OCI-LY3 (cell line): ENCODE data around the gene DHCR7.

Source experiments
- H2AFZ ChIP-seq: fragments of 200-600, 300-600 bp; shearing (Covaris generic); 2 replicates; pipeline ENCODE4 v1.6.0; 2014; ENCODE audit warnings: antibody characterized with exemption, low read depth, low read length
- H3K27ac ChIP-seq: fragments of 200-600, 300-600 bp; sonication (generic); 2 replicates; pipeline ENCODE4 v1.5.1; 2014; ENCODE audit warnings: mild to moderate bottlenecking, low read length, moderate library complexity, mixed read lengths
- H3K27me3 ChIP-seq: fragments of 200-600, 300-600 bp; sonication (generic); 2 replicates; pipeline ENCODE4 v1.6.1; 2014; ENCODE audit warnings: low read depth, low read length, mixed read lengths
- H3K36me3 ChIP-seq: fragments of 200-600, 300-600 bp; sonication (generic); replicated peaks from 2 replicates; pipeline ENCODE3; 2014; ENCODE audit warnings: low read depth, low read length, mixed read lengths
- H3K4me1 ChIP-seq: fragments of 300-600, 200-600 bp; sonication (generic); 2 replicates; pipeline ENCODE4 v1.6.1; 2014; ENCODE audit warnings: low read length, mixed read lengths
- H3K4me2 ChIP-seq: fragments of 200-600, 300-600 bp; sonication (generic); 2 replicates; pipeline ENCODE4 v1.6.1; 2014; ENCODE audit warnings: low read length, mixed read lengths
- H3K4me3 ChIP-seq: fragments of 300-600, 200-600 bp; sonication (generic); 2 replicates; pipeline ENCODE4 v1.5.1; 2014; ENCODE audit warnings: antibody characterized with exemption, mild to moderate bottlenecking, low read length, moderate library complexity
- H3K79me2 ChIP-seq: fragments of 300-600, 200-600 bp; shearing (Covaris generic); 2 replicates; pipeline ENCODE4 v1.6.1; 2014; ENCODE audit warnings: mild to moderate bottlenecking, low read length, mixed read lengths
- H3K9ac ChIP-seq: fragments of 300-600, 200-600 bp; shearing (Covaris generic); 2 replicates; pipeline ENCODE4 v1.6.0; 2014; ENCODE audit warnings: mild to moderate bottlenecking, low read length, moderate library complexity
- H3K9me3 ChIP-seq: fragments of 200-600, 300-600 bp; shearing (Covaris generic); 2 replicates; pipeline ENCODE4 v1.6.1; 2014; ENCODE audit warnings: low read length, mixed read lengths; ENCODE audit not compliant: insufficient read depth
- H4K20me1 ChIP-seq: fragments of 200-600, 300-600 bp; sonication (generic); 2 replicates; pipeline ENCODE4 v1.6.1; 2016; ENCODE audit warnings: low read length, mixed read lengths; ENCODE audit not compliant: insufficient read depth
- EZH2phosphoT487 ChIP-seq: fragments of 200-600 bp; shearing (Covaris generic); IDR thresholded peaks from 2 replicates; pipeline ENCODE4 v1.6.1; 2018; ENCODE audit warnings: antibody characterized with exemption, mixed run types, low read depth
- TF ChIP-seq, protein P1 (sequence below): fragments of 200-600, 300-600 bp; sonication (generic); IDR thresholded peaks from 2 replicates; pipeline ENCODE4 v1.5.1; 2014; ENCODE audit warnings: antibody characterized with exemption, low read length, low read depth

DHCR7 gene

DNA sequence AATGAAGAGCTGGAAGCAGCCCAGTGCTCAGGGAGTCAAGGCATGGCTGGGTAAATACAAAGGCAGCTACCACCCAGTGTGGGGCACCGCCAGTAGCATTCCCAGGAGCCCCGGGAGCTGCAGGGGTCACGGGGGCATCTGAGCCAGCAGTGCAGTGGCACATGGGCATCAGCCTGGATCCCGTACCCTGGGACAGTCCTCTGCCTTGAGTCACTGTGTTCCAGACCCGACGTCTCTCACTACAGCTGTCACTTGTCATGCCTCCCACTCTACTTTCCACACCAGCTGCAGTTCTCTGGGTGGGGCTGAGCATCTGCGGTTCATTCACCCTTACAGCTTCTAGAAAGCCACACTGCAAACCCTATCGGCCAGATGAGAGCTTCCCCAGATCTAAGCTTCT, 29.6 kb downstream of the DHCR7 start:
- no peak overlapping the region for H3K4me3 ChIP-seq
- H3K9me3 ChIP-seq: no peaks in the 10 kb centered on the region
- no peak overlapping the region for H3K9ac ChIP-seq
- no peak overlapping the region for H3K4me2 ChIP-seq
- no peaks in the 10 kb centered on the region for H4K20me1 ChIP-seq
- H3K36me3 ChIP-seq: no peaks in the 10 kb centered on the region
- no peaks in the 10 kb centered on the region for H3K79me2 ChIP-seq
- peaks cover 19% of the 10 kb centered on the region for H3K4me1 ChIP-seq
- peaks cover 40% of the 10 kb centered on the region for H3K27me3 ChIP-seq
- no peak overlapping the region for H3K27ac ChIP-seq
- H2AFZ ChIP-seq: no peak overlapping the region
- TF ChIP-seq, protein P1, sequence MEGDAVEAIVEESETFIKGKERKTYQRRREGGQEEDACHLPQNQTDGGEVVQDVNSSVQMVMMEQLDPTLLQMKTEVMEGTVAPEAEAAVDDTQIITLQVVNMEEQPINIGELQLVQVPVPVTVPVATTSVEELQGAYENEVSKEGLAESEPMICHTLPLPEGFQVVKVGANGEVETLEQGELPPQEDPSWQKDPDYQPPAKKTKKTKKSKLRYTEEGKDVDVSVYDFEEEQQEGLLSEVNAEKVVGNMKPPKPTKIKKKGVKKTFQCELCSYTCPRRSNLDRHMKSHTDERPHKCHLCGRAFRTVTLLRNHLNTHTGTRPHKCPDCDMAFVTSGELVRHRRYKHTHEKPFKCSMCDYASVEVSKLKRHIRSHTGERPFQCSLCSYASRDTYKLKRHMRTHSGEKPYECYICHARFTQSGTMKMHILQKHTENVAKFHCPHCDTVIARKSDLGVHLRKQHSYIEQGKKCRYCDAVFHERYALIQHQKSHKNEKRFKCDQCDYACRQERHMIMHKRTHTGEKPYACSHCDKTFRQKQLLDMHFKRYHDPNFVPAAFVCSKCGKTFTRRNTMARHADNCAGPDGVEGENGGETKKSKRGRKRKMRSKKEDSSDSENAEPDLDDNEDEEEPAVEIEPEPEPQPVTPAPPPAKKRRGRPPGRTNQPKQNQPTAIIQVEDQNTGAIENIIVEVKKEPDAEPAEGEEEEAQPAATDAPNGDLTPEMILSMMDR: no peak
- no peak for TF ChIP-seq EZH2phosphoT487

DNA sequence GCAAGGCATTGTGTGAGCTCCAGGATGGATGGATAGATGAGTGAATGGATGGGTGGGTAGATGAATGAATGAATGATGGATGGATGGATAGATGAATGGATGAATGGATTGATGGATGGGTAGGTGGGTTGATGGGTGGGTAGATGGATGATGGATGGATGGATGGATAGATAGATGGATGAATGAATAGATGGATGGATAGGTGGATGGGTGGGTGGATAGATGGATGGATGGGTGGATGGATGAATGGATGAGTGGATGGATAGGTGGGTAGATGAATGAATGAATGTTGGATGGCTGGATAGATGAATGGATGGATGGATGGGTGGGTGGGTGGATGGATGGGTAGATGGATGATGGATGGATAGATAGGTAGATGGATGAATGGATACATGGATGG, 33.5 kb downstream of the DHCR7 start:
- Histone ChIP-seq H3K27ac (no peak overlapping the region), H3K36me3 (no peaks in the 10 kb centered on the region), H4K20me1 (no peaks in the 10 kb centered on the region), H3K4me2 (no peak overlapping the region), H3K79me2 (no peaks in the 10 kb centered on the region), H3K9me3 (no peaks in the 10 kb centered on the region), H3K9ac (no peak overlapping the region), H3K4me3 (no peak overlapping the region), H3K27me3 (peaks cover 43% of the 10 kb centered on the region), H3K4me1 (no peaks in the 10 kb centered on the region), H2AFZ (no peak overlapping the region)
- TF ChIP-seq, protein P1: no peak
- TF ChIP-seq EZH2phosphoT487: no peak

DNA sequence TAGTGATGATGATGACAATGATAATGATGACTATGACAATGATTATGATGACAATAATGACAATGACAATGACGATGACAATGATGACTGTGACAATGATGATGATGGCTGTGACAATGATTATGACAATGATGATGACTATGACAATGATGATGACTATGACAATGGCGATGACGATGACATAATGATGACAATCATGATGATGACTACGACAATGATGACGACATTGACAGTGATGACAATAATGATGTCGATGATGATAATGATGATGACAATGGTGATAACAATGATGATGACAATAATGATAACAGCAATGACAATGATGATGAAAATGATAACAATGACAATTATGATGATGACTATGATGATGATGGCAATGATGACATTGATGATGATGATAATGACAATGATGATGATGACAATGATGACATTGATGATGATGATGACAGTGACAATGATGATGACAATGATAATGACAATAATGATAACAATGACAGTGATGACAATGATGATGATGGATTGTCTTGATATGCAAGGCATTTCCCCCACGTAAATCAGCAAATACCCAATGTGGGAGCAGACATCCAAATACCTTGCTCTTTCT, 37.7 kb downstream of the DHCR7 start:
- H3K27me3 ChIP-seq: peaks cover 19% of the 10 kb centered on the region
- no peaks in the 10 kb centered on the region for H3K9me3 ChIP-seq

DNA sequence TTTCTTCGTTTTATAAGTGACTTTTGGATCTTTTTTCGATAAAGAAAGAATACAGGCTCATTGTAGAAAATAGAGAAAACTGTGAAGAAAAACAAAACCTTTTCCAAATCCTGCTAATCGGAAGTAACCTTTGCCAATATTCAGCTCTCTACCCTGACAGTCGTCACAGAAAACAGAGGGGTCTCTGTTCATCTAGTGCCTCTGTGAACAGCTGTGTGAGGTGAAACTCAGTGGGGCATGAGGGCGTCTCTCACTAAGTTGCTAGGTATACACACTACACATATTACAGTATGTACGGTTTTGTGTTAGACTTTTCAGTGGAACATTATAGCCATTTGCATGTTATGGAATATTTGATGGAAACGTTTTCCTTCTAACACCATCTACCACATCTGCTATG, 39.4 kb downstream of the DHCR7 start:
- TF ChIP-seq, protein P1: no peak
- TF ChIP-seq EZH2phosphoT487: no peak
- Histone ChIP-seq H4K20me1 (no peaks in the 10 kb centered on the region), H3K27me3 (peaks cover 15% of the 10 kb centered on the region), H3K4me2 (no peak overlapping the region), H3K79me2 (no peaks in the 10 kb centered on the region), H3K9ac (no peak overlapping the region), H3K4me3 (no peak overlapping the region), H3K4me1 (no peaks in the 10 kb centered on the region), H3K36me3 (no peaks in the 10 kb centered on the region), H2AFZ (no peak overlapping the region), H3K27ac (no peak overlapping the region), H3K9me3 (no peaks in the 10 kb centered on the region)

More for the DNA sequence above, 37.7 kb downstream of the DHCR7 start:
- Histone ChIP-seq H3K4me2 (no peak overlapping the region), H3K36me3 (no peaks in the 10 kb centered on the region), H4K20me1 (no peaks in the 10 kb centered on the region), H3K79me2 (no peaks in the 10 kb centered on the region), H2AFZ (no peak overlapping the region), H3K4me1 (no peaks in the 10 kb centered on the region), H3K27ac (no peak overlapping the region), H3K9ac (no peak overlapping the region), H3K4me3 (no peak overlapping the region)
- TF ChIP-seq, protein P1: no peak
- TF ChIP-seq EZH2phosphoT487: no peak
